ENCODE results near the gene CDC40.

The CDC40 gene

DNA sequence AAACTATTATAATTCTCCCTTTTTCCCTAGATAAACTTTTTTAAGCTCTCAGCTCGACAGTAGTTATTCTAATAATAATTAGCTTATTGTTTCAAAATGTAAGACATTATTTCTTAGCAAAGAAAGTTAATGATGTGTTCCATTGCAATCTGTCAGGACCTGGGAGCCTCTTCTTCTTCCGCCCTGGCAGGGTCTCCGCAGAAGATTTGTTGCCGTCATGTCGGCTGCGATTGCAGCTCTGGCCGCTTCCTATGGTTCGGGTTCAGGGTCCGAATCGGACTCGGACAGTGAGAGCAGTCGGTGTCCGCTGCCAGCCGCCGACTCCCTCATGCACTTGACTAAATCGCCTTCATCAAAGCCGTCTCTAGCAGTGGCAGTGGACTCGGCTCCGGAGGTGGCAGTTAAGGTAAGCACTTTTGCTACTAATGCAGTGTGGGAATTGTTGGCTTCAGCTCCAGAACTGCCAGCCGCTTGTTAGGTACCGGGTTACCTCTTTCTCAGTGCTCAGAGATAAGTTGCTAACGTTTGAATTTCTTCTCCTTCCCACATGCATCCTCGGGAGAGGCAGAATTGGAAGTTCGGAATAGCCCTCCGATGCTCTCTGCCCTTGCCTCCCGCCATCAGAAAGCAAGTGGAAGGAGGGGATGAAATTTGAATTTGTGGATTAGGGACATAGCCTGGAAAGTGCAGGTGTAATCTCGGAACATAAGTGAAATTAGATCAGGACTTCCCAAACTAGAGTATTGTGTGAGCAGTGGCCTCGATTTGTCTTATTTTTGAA, at the start of gene CDC40:
Gene CDC40 (plus strand): TSS at position 200 of the 781 bp plus-strand sequence. CDS start 18 bp downstream, at position 218.
- Mint-ChIP-seq H3K4me3 (no peak within 1 kb of the TSS), H3K9me3 (no peaks in the 10 kb centered on the region), H3K4me1 (ENCODE audit: low read depth) (peaks cover 14% of the 10 kb centered on the region), H3K27ac (peak within 1 kb of the TSS; percentile 14), H3K27me3 (ENCODE audit: low read depth) (peaks cover 12% of the 10 kb centered on the region), H3K36me3 (ENCODE audit: low read depth) (no peaks in the 10 kb centered on the region)
- DNase-seq (ENCODE audit: low spot score): peak; percentile 61

DNA sequence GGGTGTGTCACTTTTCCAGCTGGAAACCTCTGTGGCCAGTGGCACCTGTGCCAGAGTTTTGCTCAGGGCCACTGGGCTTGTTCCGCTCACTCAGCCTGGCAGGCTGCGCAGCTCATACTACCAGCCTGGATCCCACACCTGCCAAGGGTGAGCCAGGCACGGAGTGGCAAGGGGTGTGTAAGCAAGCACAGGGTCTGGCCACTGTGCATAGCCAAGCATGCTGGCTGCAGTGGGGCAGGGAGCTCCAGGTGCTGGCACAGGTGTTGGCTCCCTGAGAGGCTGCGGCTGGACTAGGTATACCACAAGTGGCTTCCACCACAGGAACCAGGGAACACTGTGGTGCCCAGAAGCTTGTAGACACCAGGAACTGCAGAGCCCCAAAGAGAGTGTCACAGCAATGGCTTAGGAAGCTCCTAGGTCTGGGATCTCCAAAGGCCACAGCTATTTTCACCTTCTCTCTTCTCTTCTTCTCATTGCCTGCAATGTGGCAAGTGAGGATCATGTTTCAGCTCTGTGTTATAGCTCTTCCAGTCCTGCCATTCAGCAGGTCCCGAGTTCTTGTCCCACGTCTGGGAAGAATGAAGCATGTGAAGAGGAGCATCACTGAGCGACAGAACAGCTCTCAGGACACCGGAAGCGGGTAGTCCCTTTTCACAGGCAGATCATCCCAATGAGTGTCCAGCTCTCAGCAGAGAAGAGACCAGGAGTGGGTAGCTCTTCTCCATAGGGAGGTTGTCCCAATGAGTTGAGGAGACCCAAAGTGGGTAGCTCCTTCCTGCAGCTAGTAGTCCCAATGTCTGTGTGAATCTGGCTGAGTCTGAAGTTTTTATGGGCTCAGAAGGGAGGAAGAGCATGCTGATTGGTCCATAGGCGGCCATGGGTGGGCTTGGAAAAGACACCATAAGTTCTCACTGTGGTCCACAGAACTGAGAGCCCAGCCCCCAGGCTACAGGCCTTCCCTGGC, 42.0 kb upstream of the CDC40 start:
- Mint-ChIP-seq H3K36me3 (ENCODE audit: low read depth) (no peaks in the 10 kb centered on the region), H3K4me1 (ENCODE audit: low read depth) (no peaks in the 10 kb centered on the region), H3K4me3 (no peak overlapping the region), H3K27me3 (ENCODE audit: low read depth) (peaks cover 2% of the 10 kb centered on the region), H3K9me3 (peaks cover 4% of the 10 kb centered on the region), H3K27ac (no peak overlapping the region)
- no peak for DNase-seq (ENCODE audit: low spot score)

DNA sequence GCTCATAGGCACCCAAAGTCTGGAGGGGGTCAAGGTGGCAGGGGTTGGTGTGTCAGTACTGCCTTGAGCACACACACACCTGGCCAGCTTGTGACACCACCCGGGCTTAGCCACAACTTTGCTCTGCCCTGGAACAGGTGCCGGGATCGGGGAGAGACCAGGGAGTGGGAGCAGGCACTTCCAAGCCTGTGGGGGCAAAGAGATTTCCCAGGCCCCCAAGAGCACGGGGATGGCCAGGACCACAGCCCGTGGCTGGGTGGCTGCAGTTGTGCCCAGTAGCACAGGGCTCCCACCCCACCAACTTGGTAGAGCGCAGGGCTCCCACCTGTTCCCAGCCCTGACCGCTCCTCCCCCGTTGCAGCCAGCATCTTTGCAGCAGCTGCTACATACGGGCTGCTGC, 41.2 kb upstream of the CDC40 start:
- DNase-seq (ENCODE audit: low spot score): no peak
- Mint-ChIP-seq H3K9me3 (peaks cover 4% of the 10 kb centered on the region), H3K27ac (no peak overlapping the region), H3K4me1 (ENCODE audit: low read depth) (no peaks in the 10 kb centered on the region), H3K27me3 (ENCODE audit: low read depth) (peaks cover 2% of the 10 kb centered on the region), H3K36me3 (ENCODE audit: low read depth) (no peaks in the 10 kb centered on the region), H3K4me3 (no peak overlapping the region)

DNA sequence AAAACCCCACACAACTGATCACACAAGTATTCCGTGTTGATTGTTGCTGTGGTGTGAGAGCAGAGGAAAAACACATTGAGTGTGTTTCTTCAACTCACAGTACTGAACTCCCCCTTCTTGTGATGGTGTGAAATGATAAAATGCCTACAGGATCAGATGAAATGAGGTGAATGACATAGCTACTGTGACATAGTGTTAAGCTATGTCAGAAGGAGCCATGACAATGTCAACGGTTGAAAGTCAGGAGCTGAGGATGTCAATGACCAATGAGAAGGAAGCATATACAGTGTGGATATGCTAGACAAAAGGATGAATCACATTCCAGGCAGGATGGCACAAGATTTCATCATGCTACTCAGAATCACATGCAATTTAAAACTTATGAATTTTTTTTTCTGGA, 39.6 kb upstream of the CDC40 start:
- no peak for DNase-seq (ENCODE audit: low spot score)

DNA sequence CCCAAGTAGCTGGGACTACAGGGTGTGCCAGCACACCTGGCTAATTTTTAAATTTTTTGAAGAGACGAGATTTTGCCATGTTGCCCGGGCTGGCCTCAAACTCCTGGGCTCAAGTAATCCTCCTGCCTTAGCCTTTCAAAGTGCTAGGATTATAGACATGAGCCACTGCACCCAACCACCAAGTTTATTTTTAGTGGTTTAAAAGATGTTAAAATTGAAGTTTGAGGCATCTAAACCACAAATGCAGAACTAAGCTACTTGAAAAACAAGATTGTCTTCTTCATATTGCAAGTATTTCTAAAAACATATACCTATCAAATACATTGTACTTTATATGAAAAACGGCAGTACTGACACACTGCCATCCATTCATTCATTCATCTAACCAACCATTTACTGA, 32.4 kb upstream of the CDC40 start:
- peaks cover 2% of the 10 kb centered on the region for H3K27me3 Mint-ChIP-seq (ENCODE audit: low read depth)
- H3K9me3 Mint-ChIP-seq: no peaks in the 10 kb centered on the region
- DNase-seq (ENCODE audit: low spot score): no peak
- no peak overlapping the region for H3K4me3 Mint-ChIP-seq
- H3K4me1 Mint-ChIP-seq (ENCODE audit: low read depth): no peaks in the 10 kb centered on the region
- no peak overlapping the region for H3K27ac Mint-ChIP-seq
- H3K36me3 Mint-ChIP-seq (ENCODE audit: low read depth): no peaks in the 10 kb centered on the region

More for the DNA sequence above, 39.6 kb upstream of the CDC40 start:
- peaks cover 4% of the 10 kb centered on the region for H3K9me3 Mint-ChIP-seq
- peaks cover 2% of the 10 kb centered on the region for H3K27me3 Mint-ChIP-seq (ENCODE audit: low read depth)
- H3K4me1 Mint-ChIP-seq (ENCODE audit: low read depth): no peaks in the 10 kb centered on the region
- H3K4me3 Mint-ChIP-seq: no peak overlapping the region
- H3K36me3 Mint-ChIP-seq (ENCODE audit: low read depth): no peaks in the 10 kb centered on the region
- H3K27ac Mint-ChIP-seq: no peak overlapping the region

DNA sequence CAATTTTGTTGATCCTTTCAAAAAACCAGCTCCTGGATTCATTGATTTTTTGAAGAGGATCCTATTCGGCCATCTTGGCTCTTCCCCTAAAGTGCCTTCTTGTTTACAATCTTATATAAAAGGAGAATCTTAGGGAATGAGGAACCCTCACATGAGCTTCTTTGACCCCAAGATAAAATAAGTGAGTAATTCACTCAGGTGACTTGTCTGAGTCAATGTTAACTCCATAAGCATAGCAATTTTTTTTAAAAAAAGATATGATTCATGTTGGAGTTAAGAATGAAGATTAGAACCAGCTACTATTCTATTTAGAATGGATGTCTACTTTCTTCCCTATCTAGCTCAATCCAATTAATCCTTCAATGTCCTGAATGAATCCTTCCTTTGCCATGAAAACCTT, 21.7 kb upstream of the CDC40 start:
- no peak overlapping the region for H3K4me3 Mint-ChIP-seq
- no peaks in the 10 kb centered on the region for H3K9me3 Mint-ChIP-seq
- H3K27me3 Mint-ChIP-seq (ENCODE audit: low read depth): peaks cover 20% of the 10 kb centered on the region
- no peak overlapping the region for H3K27ac Mint-ChIP-seq
- H3K36me3 Mint-ChIP-seq (ENCODE audit: low read depth): no peaks in the 10 kb centered on the region
- DNase-seq (ENCODE audit: low spot score): no peak
- no peaks in the 10 kb centered on the region for H3K4me1 Mint-ChIP-seq (ENCODE audit: low read depth)

DNA sequence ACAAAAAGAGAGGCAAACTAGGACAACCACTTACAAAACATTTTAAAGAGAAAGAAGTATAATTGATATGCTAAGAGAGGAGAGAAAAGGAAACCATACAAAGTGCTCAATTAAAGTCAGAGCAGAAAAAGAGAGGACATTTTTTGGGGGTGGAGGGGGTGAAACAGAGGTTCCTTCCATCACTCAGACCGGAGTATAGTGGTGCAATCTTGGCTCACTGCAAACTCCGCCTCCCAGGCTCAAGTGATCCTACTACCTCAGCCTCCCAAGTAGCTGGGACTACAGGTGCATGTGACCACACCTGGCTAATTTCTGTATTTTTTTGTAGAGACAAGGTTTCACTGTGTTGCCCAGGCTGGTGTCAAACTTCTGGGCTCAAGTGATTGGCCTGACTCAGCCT, 10.1 kb upstream of the CDC40 start:
- no peaks in the 10 kb centered on the region for H3K36me3 Mint-ChIP-seq (ENCODE audit: low read depth)
- DNase-seq (ENCODE audit: low spot score): no peak
- no peaks in the 10 kb centered on the region for H3K9me3 Mint-ChIP-seq
- peaks cover 34% of the 10 kb centered on the region for H3K27me3 Mint-ChIP-seq (ENCODE audit: low read depth)
- no peaks in the 10 kb centered on the region for H3K4me1 Mint-ChIP-seq (ENCODE audit: low read depth)
- H3K27ac Mint-ChIP-seq: no peak overlapping the region
- H3K4me3 Mint-ChIP-seq: no peak overlapping the region

DNA sequence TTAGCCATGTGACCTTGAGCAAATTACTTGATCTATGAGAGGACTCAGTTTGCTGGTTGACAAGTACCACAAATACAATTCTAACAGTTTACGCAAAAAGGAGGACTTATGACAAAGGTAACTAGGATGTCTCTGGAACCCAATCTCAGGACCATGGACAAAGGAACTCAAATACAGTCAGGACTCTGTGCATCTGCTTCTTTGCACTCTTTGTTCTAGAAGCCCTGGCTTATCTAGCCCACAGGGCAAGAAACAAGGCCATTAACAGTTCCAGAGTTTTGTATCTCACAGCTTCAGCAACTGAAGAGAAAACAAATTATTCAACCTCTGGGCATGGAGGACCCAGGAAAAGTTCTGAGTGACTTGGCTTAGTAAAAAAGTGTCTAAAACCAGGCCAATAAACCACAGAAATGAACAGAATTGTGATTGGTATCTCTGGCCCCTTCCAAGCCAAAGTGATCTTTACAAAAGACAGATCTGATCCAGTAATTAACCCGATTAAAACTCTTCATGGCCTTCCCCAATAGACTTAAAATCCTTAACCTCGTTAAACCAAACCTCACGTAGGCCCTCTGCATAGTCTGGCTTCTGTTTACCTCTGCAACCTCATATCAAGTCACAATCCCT, 6.6 kb upstream of the CDC40 start:
- Mint-ChIP-seq H3K4me1 (ENCODE audit: low read depth) (peaks cover 5% of the 10 kb centered on the region), H3K9me3 (no peaks in the 10 kb centered on the region), H3K27ac (no peak overlapping the region), H3K36me3 (ENCODE audit: low read depth) (no peaks in the 10 kb centered on the region), H3K4me3 (no peak overlapping the region), H3K27me3 (ENCODE audit: low read depth) (peaks cover 39% of the 10 kb centered on the region)
- DNase-seq (ENCODE audit: low spot score): no peak

DNA sequence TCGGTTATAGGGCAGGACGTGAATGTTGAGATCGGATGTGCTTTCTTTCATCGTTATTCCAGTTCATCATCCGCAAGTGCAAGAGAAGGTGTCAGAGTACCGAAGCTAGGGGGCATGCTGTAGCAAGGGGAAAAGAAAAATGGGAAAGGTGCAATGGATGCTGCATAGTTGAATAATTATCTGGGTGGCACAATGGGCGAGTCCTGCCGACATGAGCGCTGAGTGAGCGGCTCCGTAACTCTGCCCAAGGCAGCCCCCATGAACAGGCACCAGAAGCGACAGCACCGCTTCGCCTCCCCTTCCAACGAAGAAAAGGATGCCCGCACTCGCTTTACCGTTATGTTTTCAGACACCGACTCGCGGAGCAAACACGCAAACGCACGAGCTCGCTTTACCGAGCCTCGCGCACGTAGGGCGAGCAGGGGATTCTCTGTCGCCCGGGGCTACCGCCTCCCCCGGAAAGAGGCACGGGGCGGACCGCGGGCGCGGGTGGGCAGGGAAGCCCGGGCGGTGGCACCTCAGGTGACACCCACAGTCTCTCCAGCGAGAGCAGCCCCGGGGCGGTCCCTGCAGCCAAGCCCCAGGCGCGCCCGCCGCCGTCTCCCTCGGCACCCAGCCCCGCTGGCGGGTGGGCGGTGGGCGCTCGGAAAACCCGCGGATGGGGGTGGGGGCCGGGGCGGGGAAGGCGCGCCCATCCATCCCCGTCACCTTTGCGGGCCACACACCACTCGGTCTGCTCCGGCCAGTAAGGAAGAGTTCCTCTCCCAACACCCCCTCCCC, 1.4 kb upstream of the CDC40 start:
- Mint-ChIP-seq H3K27ac (no peak overlapping the region), H3K9me3 (no peaks in the 10 kb centered on the region), H3K4me1 (ENCODE audit: low read depth) (peaks cover 8% of the 10 kb centered on the region), H3K4me3 (peak overlapping the region; percentile 74), H3K36me3 (ENCODE audit: low read depth) (no peaks in the 10 kb centered on the region), H3K27me3 (ENCODE audit: low read depth) (peaks cover 26% of the 10 kb centered on the region)
- DNase-seq (ENCODE audit: low spot score): peak; percentile 56

DNA sequence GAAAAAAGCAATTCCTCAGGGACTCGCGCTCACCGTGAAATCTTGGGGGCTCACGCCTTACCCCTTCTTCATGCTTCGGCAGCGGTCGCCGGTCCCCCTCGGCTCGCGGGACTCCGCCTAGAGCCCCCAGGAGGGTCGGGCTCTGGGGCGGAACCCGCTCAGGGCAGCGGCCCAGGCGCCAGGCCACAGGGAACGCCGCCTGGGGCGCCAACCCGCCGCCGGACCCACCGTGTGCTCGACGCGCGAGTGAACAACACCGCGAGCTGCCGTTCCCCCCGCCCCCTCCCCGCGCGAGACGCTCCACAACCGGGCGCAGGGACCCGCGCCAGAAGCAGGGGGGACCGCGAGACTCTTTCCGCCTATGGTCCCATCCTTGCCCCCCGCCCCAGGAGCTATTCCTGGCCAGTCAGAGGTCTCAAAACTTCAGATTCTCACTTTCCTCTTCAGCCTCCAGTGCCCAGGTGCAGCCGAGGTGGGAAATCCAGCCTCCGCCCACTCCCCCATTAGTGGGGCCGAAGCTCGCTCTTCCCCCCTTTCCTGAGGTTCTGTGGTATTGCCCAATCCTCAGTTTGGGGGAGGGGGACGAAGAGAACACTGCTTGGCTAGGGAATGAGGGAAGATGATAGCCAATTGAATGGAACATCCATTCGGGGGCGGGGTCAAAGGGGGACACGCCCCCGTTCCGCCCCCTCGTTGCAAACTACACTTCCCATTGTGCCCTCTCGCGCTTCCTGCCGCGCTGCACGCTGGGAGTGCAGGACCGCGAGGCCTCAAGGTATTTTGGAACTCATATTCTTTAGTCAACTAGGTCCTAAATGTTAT, 610 bp upstream of the CDC40 start, which contains the start of gene WASF1:
Gene WASF1 (minus strand): TSS at position 265 of the 822 bp plus-strand sequence. CDS start 52,069 bp downstream, outside the sequence.
- H3K27me3 Mint-ChIP-seq (ENCODE audit: low read depth): peaks cover 20% of the 10 kb centered on the region
- H3K4me3 Mint-ChIP-seq: peak within 1 kb of the TSS; percentile 74
- no peaks in the 10 kb centered on the region for H3K9me3 Mint-ChIP-seq
- no peaks in the 10 kb centered on the region for H3K36me3 Mint-ChIP-seq (ENCODE audit: low read depth)
- peaks cover 10% of the 10 kb centered on the region for H3K4me1 Mint-ChIP-seq (ENCODE audit: low read depth)
- DNase-seq (ENCODE audit: low spot score): peak; percentile 91
- peak within 1 kb of the TSS; percentile 14 for H3K27ac Mint-ChIP-seq

DNA sequence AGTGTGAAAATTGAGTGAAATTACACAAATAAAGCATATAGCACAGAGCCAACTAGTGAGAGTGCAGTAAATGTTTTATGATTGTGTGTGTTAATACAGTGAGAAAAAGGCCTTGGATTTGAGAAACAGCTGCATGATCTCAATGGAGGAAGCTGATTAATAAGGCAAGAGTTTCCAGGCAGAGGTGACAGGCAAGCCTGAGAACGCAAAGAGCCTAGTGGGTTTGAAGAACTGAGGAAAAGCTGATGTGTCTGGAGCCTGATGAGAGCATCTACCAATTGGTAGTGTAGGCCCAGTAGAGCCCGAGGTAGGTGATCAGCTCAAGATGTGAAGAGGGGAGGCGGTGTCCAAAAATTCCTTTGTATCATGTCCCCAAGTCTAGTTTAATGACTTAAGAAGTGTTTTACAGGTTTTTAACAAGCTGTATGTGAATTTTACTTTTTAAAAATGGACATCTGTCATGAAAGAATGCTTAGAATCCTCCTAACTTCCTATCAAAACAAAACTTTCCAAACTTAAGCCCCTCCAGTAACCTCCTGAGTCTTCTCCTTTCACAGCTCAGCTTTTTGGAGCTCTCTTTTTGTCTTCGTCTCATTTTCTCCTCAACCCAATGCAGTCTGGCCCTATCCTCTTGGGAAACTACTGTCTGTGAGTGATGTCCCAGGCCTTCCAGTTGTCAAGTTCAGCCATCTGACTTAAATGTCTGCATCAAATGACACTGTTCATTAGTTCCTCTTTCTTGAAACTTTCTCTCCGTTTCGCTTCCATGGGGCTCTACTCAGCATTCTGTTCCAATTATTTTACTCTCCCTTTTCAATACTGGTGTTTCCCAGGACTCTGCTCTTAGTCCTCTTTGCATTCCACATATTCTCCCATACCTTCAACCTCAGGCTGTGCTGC, 1.2 kb downstream of the CDC40 start:
- H3K4me3 Mint-ChIP-seq: no peak overlapping the region
- DNase-seq (ENCODE audit: low spot score): peak; percentile 7
- H3K4me1 Mint-ChIP-seq (ENCODE audit: low read depth): peaks cover 22% of the 10 kb centered on the region
- peaks cover 3% of the 10 kb centered on the region for H3K36me3 Mint-ChIP-seq (ENCODE audit: low read depth)
- H3K27me3 Mint-ChIP-seq (ENCODE audit: low read depth): peaks cover 10% of the 10 kb centered on the region
- H3K27ac Mint-ChIP-seq: no peak overlapping the region
- no peaks in the 10 kb centered on the region for H3K9me3 Mint-ChIP-seq
